ENCODE data around the gene KDF1. TPM values are rescaled to one million over a fixed set of nuclear protein-coding genes. Genes with fewer than 3 reads are reported as not detected.

KDF1 gene
- total and polyA plus RNA-seq, 4 donors, result 1.0 to 4.6 (median 1.8) TPM

- Histone ChIP-seq H3K9me3 (ENCODE audit: control insufficient read depth in 4 of 4, low read length in 3 of 4) (no peaks in the 10 kb centered on the region), H3K4me3 (ENCODE audit: low read depth in 1 of 3, low read length in 3 of 3) (peak overlapping the region; percentile 71 to 88 (median 74)), H3K27ac (ENCODE audit: low read depth in 1 of 2, low read length in 2 of 2) (peak overlapping the region; percentile 89 to 90), H3K27me3 (ENCODE audit: control insufficient read depth in 4 of 4, insufficient read depth in 4 of 4, low read length in 3 of 4) (no peaks in the 10 kb centered on the region), H3K4me1 (ENCODE audit: control insufficient read depth in 4 of 4, insufficient read depth in 4 of 4, low read length in 3 of 4) (peaks cover 4 to 20% (median 12%) of the 10 kb centered on the region in 4 donors), H3K36me3 (ENCODE audit: control insufficient read depth in 4 of 4, insufficient read depth in 3 of 4, low read depth in 1 of 4, low read length in 3 of 4) (peaks cover 1 to 16% (median 13%) of the 10 kb centered on the region in 4 donors), H3K9ac (ENCODE audit: low read depth in 1 of 2, low read length in 2 of 2) (peak overlapping the region; percentile 54 to 68)
- WGBS, result 12% methylated on average over 6 of the region's 6 CpGs
- no peak for DNase-seq (ENCODE audit: low spot score)
- TF ChIP-seq HNF4A (conservative IDR thresholded peaks at IDR 0.05) (no peak), GABPA (IDR thresholded peaks at IDR 0.05 in 1 of 2, conservative IDR thresholded peaks at IDR 0.05 in 1 of 2) (no peak), FOXA2 (IDR thresholded peaks at IDR 0.05) (no peak), HNF4G (IDR thresholded peaks at IDR 0.05) (no peak)
These were observed 37.9 kb downstream of the KDF1 start for GRCh38 chr1:26922431-26922729.

GRCh38 chr1:26921540-26922430 lies 38.5 kb downstream of the KDF1 start, which contains the start of gene NUDC:
TSS of gene NUDC (plus strand) at chr1:26921743. CDS start at chr1:26921849, 106 bp downstream.
- Histone ChIP-seq H3K9me3 (ENCODE audit: control insufficient read depth in 4 of 4, low read length in 3 of 4) (no peaks in the 10 kb centered on the region), H3K36me3 (ENCODE audit: control insufficient read depth in 4 of 4, insufficient read depth in 3 of 4, low read depth in 1 of 4, low read length in 3 of 4) (peaks cover 1 to 14% (median 11%) of the 10 kb centered on the region in 4 donors), H3K9ac (ENCODE audit: low read depth in 1 of 2, low read length in 2 of 2) (peak within 1 kb of the TSS; percentile 60 to 81), H3K4me1 (ENCODE audit: control insufficient read depth in 4 of 4, insufficient read depth in 4 of 4, low read length in 3 of 4) (peaks cover 4 to 20% (median 12%) of the 10 kb centered on the region in 4 donors), H3K27ac (ENCODE audit: low read depth in 1 of 2, low read length in 2 of 2) (peak within 1 kb of the TSS; percentile 89 to 90), H3K27me3 (ENCODE audit: control insufficient read depth in 4 of 4, insufficient read depth in 4 of 4, low read length in 3 of 4) (no peaks in the 10 kb centered on the region), H3K4me3 (ENCODE audit: low read depth in 1 of 3, low read length in 3 of 3) (peak within 1 kb of the TSS; percentile 71 to 88 (median 74))
- peak; percentile 95 for DNase-seq (ENCODE audit: low spot score)
- no peak for TF ChIP-seq CTCF (IDR thresholded peaks at IDR 0.05; ENCODE audit: low read depth, low read length, missing input control)
- TF ChIP-seq GABPA (IDR thresholded peaks at IDR 0.05 in 1 of 2, conservative IDR thresholded peaks at IDR 0.05 in 1 of 2), result peak; percentile 67 to 93
- peak; percentile 85 for TF ChIP-seq REST (IDR thresholded peaks at IDR 0.05)
- TF ChIP-seq FOXA1 (IDR thresholded peaks at IDR 0.05), result peak; percentile 46
- peak; percentile 86 for TF ChIP-seq SP1 (IDR thresholded peaks at IDR 0.05)
- TF ChIP-seq RAD21 (IDR thresholded peaks at IDR 0.05), result peak in 1 of 2 donors; percentile 33
- TF ChIP-seq NR2F2 (IDR thresholded peaks at IDR 0.05), result no peak
- TF ChIP-seq HNF4G (IDR thresholded peaks at IDR 0.05), result no peak
- TF ChIP-seq FOXA2 (IDR thresholded peaks at IDR 0.05), result no peak
- TF ChIP-seq MAX (IDR thresholded peaks at IDR 0.05), result peak; percentile 43
- TF ChIP-seq EGR1 (IDR thresholded peaks at IDR 0.05; ENCODE audit: low read depth in 2 of 2), result no peak
- peak; percentile 95 for TF ChIP-seq YY1 (IDR thresholded peaks at IDR 0.05)
- TF ChIP-seq ATF3 (IDR thresholded peaks at IDR 0.05), result no peak
- no peak for TF ChIP-seq TAF1 (conservative IDR thresholded peaks at IDR 0.05)
- TF ChIP-seq HNF4A (conservative IDR thresholded peaks at IDR 0.05), result peak in 1 of 2 donors; percentile 24
- peak; percentile 93 to 99 for TF ChIP-seq RXRA (IDR thresholded peaks at IDR 0.05)
- no peak for TF ChIP-seq JUND (IDR thresholded peaks at IDR 0.05)
- no peak for TF ChIP-seq ZBTB33 (IDR thresholded peaks at IDR 0.05)
- WGBS, result under 1% methylated on average over 83 of the region's 83 CpGs
